GM21447 (cell line): ENCODE measurements around the gene ZBTB20.

Experiments
- ATAC-seq: cut with Tn5 transposase; IDR thresholded peaks from one replicate; pipeline ENCODE4 v1.9.1; 2021; ENCODE audit not compliant: unreplicated experiment

The ZBTB20 gene

GRCh38 chr3:114356525-114356924, 790.6 kb downstream of the ZBTB20 start:
- ATAC-seq: no peak

GRCh38 chr3:114356066-114356465, 791.0 kb downstream of the ZBTB20 start:
- ATAC-seq: no peak

- no peak for ATAC-seq
Observed at GRCh38 chr3:114355653-114356052, 791.4 kb downstream of the ZBTB20 start.

GRCh38 chr3:114351822-114352145, 795.3 kb downstream of the ZBTB20 start:
- ATAC-seq: no peak

GRCh38 chr3:114351123-114351821, 795.8 kb downstream of the ZBTB20 start:
- no peak for ATAC-seq

- no peak for ATAC-seq
Observed at GRCh38 chr3:114350690-114351089, 796.4 kb downstream of the ZBTB20 start.

GRCh38 chr3:114350271-114350670, 796.8 kb downstream of the ZBTB20 start:
- no peak for ATAC-seq

GRCh38 chr3:114344492-114344891, 802.6 kb downstream of the ZBTB20 start:
- no peak for ATAC-seq

GRCh38 chr3:114338651-114339357, 808.3 kb downstream of the ZBTB20 start:
- no peak for ATAC-seq

GRCh38 chr3:114336857-114337256, 810.2 kb downstream of the ZBTB20 start:
- ATAC-seq: no peak

GRCh38 chr3:114336122-114336697, 810.9 kb downstream of the ZBTB20 start:
- ATAC-seq: no peak

- ATAC-seq: no peak
Observed at GRCh38 chr3:114333923-114334240, 813.2 kb downstream of the ZBTB20 start.

GRCh38 chr3:114333180-114333922, 813.7 kb downstream of the ZBTB20 start:
- ATAC-seq: no peak

- no peak for ATAC-seq
Observed at GRCh38 chr3:114332342-114333179, 814.5 kb downstream of the ZBTB20 start.

GRCh38 chr3:114331710-114332109, 815.4 kb downstream of the ZBTB20 start:
- no peak for ATAC-seq

GRCh38 chr3:114331007-114331406, 816.1 kb downstream of the ZBTB20 start:
- ATAC-seq: no peak

- ATAC-seq: no peak
Observed at GRCh38 chr3:114329823-114330222, 817.3 kb downstream of the ZBTB20 start.

- ATAC-seq: no peak
Observed at GRCh38 chr3:114328345-114328744, 818.7 kb downstream of the ZBTB20 start.

- no peak for ATAC-seq
Observed at GRCh38 chr3:114327665-114328064, 819.4 kb downstream of the ZBTB20 start.

GRCh38 chr3:114323546-114324254, 823.4 kb downstream of the ZBTB20 start:
- peak; percentile 78 for ATAC-seq
